ENCODE measurements around the gene ASPDH.

The ASPDH gene

GRCh38 chr19:50547385-50548190, 33.9 kb upstream of the ASPDH start:
- Histone ChIP-seq H3K27ac (ENCODE audit: insufficient read depth in 1 of 2, low read depth in 1 of 2, low read length in 2 of 2, poor library complexity in 1 of 2, severe bottlenecking in 2 of 2) (no peak overlapping the region), H3K4me1 (ENCODE audit: control extremely low read depth in 1 of 4, control insufficient read depth in 4 of 4, insufficient read depth in 4 of 4, low read length in 3 of 4) (peaks cover 0 to 2% (median under 1%) of the 10 kb centered on the region in 4 experiments), H3K9me3 (ENCODE audit: control extremely low read depth in 1 of 5, control insufficient read depth in 4 of 5, insufficient read depth in 2 of 5, low read depth in 1 of 5, low read length in 4 of 5) (no peaks in the 10 kb centered on the region), H3K27me3 (replicated peaks in 2 of 5; ENCODE audit: control insufficient read depth in 4 of 5, insufficient read depth in 5 of 5, low read length in 4 of 5) (peaks cover 0 to 38% (median 11%) of the 10 kb centered on the region in 5 experiments), H3K4me3 (ENCODE audit: control insufficient read depth in 1 of 7, extremely low read depth in 1 of 7, insufficient read depth in 4 of 7, low read depth in 2 of 7, low read length in 6 of 7) (no peak overlapping the region), H3K36me3 (ENCODE audit: control insufficient read depth in 4 of 4, insufficient read depth in 4 of 4, low read length in 3 of 4) (no peaks in the 10 kb centered on the region)
- WGBS (ENCODE audit: insufficient coverage): 89% methylated on average over 12 of the region's 18 CpGs
- no peak for DNase-seq
- ChIA-PET CTCF (interaction anchor here (1.2 to 1.5 kb wide), 2 partner anchors 8 to 10 kb away, joined by 3 to 4 read pairs; no protein-coding TSS in a partner anchor), POLR2A (no interaction called here)

- Histone ChIP-seq H3K4me1 (ENCODE audit: control extremely low read depth in 1 of 4, control insufficient read depth in 4 of 4, insufficient read depth in 4 of 4, low read length in 3 of 4) (peaks cover 0 to 2% (median under 1%) of the 10 kb centered on the region in 4 experiments), H3K27me3 (replicated peaks in 2 of 5; ENCODE audit: control insufficient read depth in 4 of 5, insufficient read depth in 5 of 5, low read length in 4 of 5) (peaks cover 0 to 29% (median 11%) of the 10 kb centered on the region in 5 experiments)
- CTCF ChIA-PET: interaction anchor here (1.2 kb wide), 1 partner anchor 9 kb away, joined by 4 read pairs; no protein-coding TSS in a partner anchor
Observed at GRCh38 chr19:50546527-50547221, 33.0 kb upstream of the ASPDH start.

GRCh38 chr19:50542943-50543342, 29.2 kb upstream of the ASPDH start:
- DNase-seq: no peak
- WGBS (ENCODE audit: insufficient coverage): 94% methylated on average over 21 of the region's 21 CpGs
- H3K27me3 ChIP-seq (replicated peaks in 2 of 5; ENCODE audit: control insufficient read depth in 4 of 5, insufficient read depth in 5 of 5, low read length in 4 of 5): no peaks in the 10 kb centered on the region
- no peaks in the 10 kb centered on the region for H3K9me3 ChIP-seq (ENCODE audit: control extremely low read depth in 1 of 5, control insufficient read depth in 4 of 5, insufficient read depth in 2 of 5, low read depth in 1 of 5, low read length in 4 of 5)
- H3K4me3 ChIP-seq (ENCODE audit: control insufficient read depth in 1 of 7, extremely low read depth in 1 of 7, insufficient read depth in 4 of 7, low read depth in 2 of 7, low read length in 6 of 7): no peak overlapping the region
- no peak overlapping the region for H3K27ac ChIP-seq (ENCODE audit: insufficient read depth in 1 of 2, low read depth in 1 of 2, low read length in 2 of 2, poor library complexity in 1 of 2, severe bottlenecking in 2 of 2)
- H3K36me3 ChIP-seq (ENCODE audit: control insufficient read depth in 4 of 4, insufficient read depth in 4 of 4, low read length in 3 of 4): no peaks in the 10 kb centered on the region
- POLR2A ChIA-PET: interaction anchor here (0.5 kb wide), 1 partner anchor 729 kb away, joined by 3 read pairs; no protein-coding TSS in a partner anchor
- CTCF ChIA-PET: no interaction called here
- H3K4me1 ChIP-seq (ENCODE audit: control extremely low read depth in 1 of 4, control insufficient read depth in 4 of 4, insufficient read depth in 4 of 4, low read length in 3 of 4): no peaks in the 10 kb centered on the region

More at GRCh38 chr19:50546527-50547221, 33.0 kb upstream of the ASPDH start:
- Histone ChIP-seq H3K36me3 (ENCODE audit: control insufficient read depth in 4 of 4, insufficient read depth in 4 of 4, low read length in 3 of 4) (no peaks in the 10 kb centered on the region), H3K27ac (ENCODE audit: insufficient read depth in 1 of 2, low read depth in 1 of 2, low read length in 2 of 2, poor library complexity in 1 of 2, severe bottlenecking in 2 of 2) (no peak overlapping the region), H3K9me3 (ENCODE audit: control extremely low read depth in 1 of 5, control insufficient read depth in 4 of 5, insufficient read depth in 2 of 5, low read depth in 1 of 5, low read length in 4 of 5) (no peaks in the 10 kb centered on the region), H3K4me3 (ENCODE audit: control insufficient read depth in 1 of 7, extremely low read depth in 1 of 7, insufficient read depth in 4 of 7, low read depth in 2 of 7, low read length in 6 of 7) (no peak overlapping the region)
- 90% methylated on average over 14 of the region's 29 CpGs for WGBS (ENCODE audit: insufficient coverage)
- POLR2A ChIA-PET: no interaction called here
- no peak for DNase-seq

- ChIA-PET POLR2A (no interaction called here), CTCF (interaction anchor here (1.0 to 4.4 kb wide), 12 partner anchors 9 to 384 kb away, joined by 3 to 33 read pairs (median 6); no protein-coding TSS in a partner anchor)
- Histone ChIP-seq H3K36me3 (ENCODE audit: control insufficient read depth in 4 of 4, insufficient read depth in 4 of 4, low read length in 3 of 4) (no peaks in the 10 kb centered on the region), H3K27me3 (replicated peaks in 2 of 5; ENCODE audit: control insufficient read depth in 4 of 5, insufficient read depth in 5 of 5, low read length in 4 of 5) (peaks cover 0 to 3% (median 0%) of the 10 kb centered on the region in 5 experiments), H3K27ac (ENCODE audit: insufficient read depth in 1 of 2, low read depth in 1 of 2, low read length in 2 of 2, poor library complexity in 1 of 2, severe bottlenecking in 2 of 2) (no peak overlapping the region), H3K4me1 (ENCODE audit: control extremely low read depth in 1 of 4, control insufficient read depth in 4 of 4, insufficient read depth in 4 of 4, low read length in 3 of 4) (no peaks in the 10 kb centered on the region), H3K9me3 (ENCODE audit: control extremely low read depth in 1 of 5, control insufficient read depth in 4 of 5, insufficient read depth in 2 of 5, low read depth in 1 of 5, low read length in 4 of 5) (peaks cover 0 to 7% (median under 1%) of the 10 kb centered on the region in 5 experiments), H3K4me3 (ENCODE audit: control insufficient read depth in 1 of 7, extremely low read depth in 1 of 7, insufficient read depth in 4 of 7, low read depth in 2 of 7, low read length in 6 of 7) (no peak overlapping the region)
- 15% methylated on average over 12 of the region's 15 CpGs for WGBS (ENCODE audit: insufficient coverage)
- peak; percentile 73 to 78 (median 78) for DNase-seq
Observed at GRCh38 chr19:50537769-50538230, 24.1 kb upstream of the ASPDH start.

- WGBS (ENCODE audit: insufficient coverage): 87% methylated on average over 18 of the region's 18 CpGs
- Histone ChIP-seq H3K27ac (ENCODE audit: insufficient read depth in 1 of 2, low read depth in 1 of 2, low read length in 2 of 2, poor library complexity in 1 of 2, severe bottlenecking in 2 of 2) (no peak overlapping the region), H3K9me3 (ENCODE audit: control extremely low read depth in 1 of 5, control insufficient read depth in 4 of 5, insufficient read depth in 2 of 5, low read depth in 1 of 5, low read length in 4 of 5) (peaks cover 0 to 12% (median 6%) of the 10 kb centered on the region in 5 experiments), H3K36me3 (ENCODE audit: control insufficient read depth in 4 of 4, insufficient read depth in 4 of 4, low read length in 3 of 4) (no peaks in the 10 kb centered on the region), H3K4me3 (ENCODE audit: control insufficient read depth in 1 of 7, extremely low read depth in 1 of 7, insufficient read depth in 4 of 7, low read depth in 2 of 7, low read length in 6 of 7) (no peak overlapping the region), H3K27me3 (replicated peaks in 2 of 5; ENCODE audit: control insufficient read depth in 4 of 5, insufficient read depth in 5 of 5, low read length in 4 of 5) (peaks cover 0 to 4% (median 2%) of the 10 kb centered on the region in 5 experiments), H3K4me1 (ENCODE audit: control extremely low read depth in 1 of 4, control insufficient read depth in 4 of 4, insufficient read depth in 4 of 4, low read length in 3 of 4) (no peaks in the 10 kb centered on the region)
- no peak for DNase-seq
- ChIA-PET POLR2A (no interaction called here), CTCF (interaction anchor here (0.8 to 4.4 kb wide), 11 partner anchors 8 to 385 kb away, joined by 3 to 33 read pairs (median 6); no protein-coding TSS in a partner anchor)
Observed at GRCh38 chr19:50537306-50537685, 23.6 kb upstream of the ASPDH start.

- Histone ChIP-seq H3K36me3 (ENCODE audit: control insufficient read depth in 4 of 4, insufficient read depth in 4 of 4, low read length in 3 of 4) (no peaks in the 10 kb centered on the region), H3K4me1 (ENCODE audit: control extremely low read depth in 1 of 4, control insufficient read depth in 4 of 4, insufficient read depth in 4 of 4, low read length in 3 of 4) (no peaks in the 10 kb centered on the region), H3K9me3 (ENCODE audit: control extremely low read depth in 1 of 5, control insufficient read depth in 4 of 5, insufficient read depth in 2 of 5, low read depth in 1 of 5, low read length in 4 of 5) (peaks cover 0 to 15% (median 7%) of the 10 kb centered on the region in 5 experiments), H3K27ac (ENCODE audit: insufficient read depth in 1 of 2, low read depth in 1 of 2, low read length in 2 of 2, poor library complexity in 1 of 2, severe bottlenecking in 2 of 2) (no peak overlapping the region), H3K4me3 (ENCODE audit: control insufficient read depth in 1 of 7, extremely low read depth in 1 of 7, insufficient read depth in 4 of 7, low read depth in 2 of 7, low read length in 6 of 7) (no peak overlapping the region), H3K27me3 (replicated peaks in 2 of 5; ENCODE audit: control insufficient read depth in 4 of 5, insufficient read depth in 5 of 5, low read length in 4 of 5) (peaks cover 0 to 8% (median 2%) of the 10 kb centered on the region in 5 experiments)
- 90% methylated on average over 12 of the region's 16 CpGs for WGBS (ENCODE audit: insufficient coverage)
- CTCF ChIA-PET: interaction anchor here (0.8 to 4.4 kb wide), 9 partner anchors 8 to 385 kb away, joined by 3 to 33 read pairs (median 6); no protein-coding TSS in a partner anchor
- POLR2A ChIA-PET: no interaction called here
- no peak for DNase-seq
Observed at GRCh38 chr19:50536662-50537305, 23.1 kb upstream of the ASPDH start.

All from common myeloid progenitor, CD34-positive (primary cell).